K562 (cell line): ENCODE measurements around the gene SHISA9. TPM values are rescaled to one million over a fixed set of nuclear protein-coding genes. Genes with fewer than 3 reads are reported as not detected.
A peak's percentile ranks its signal among the peaks of the same experiment; 100 is the strongest.

Source experiments
- ATF1 ChIP-seq, 2 experiments: fragments of 450-650 bp in 1 of 2; IDR thresholded peaks; 2 replicates each; pipeline ENCODE4 v1.6.1; 2016; ENCODE audit warnings: missing compliant biosample characterization in 1 of 2, missing genetic modification characterization in 1 of 2
- ELF1 ChIP-seq: fragments of 200-800 bp; sonication (Bioruptor generic); IDR thresholded peaks from 2 replicates; pipeline ENCODE4 v1.6.1; 2016; ENCODE audit warnings: missing genetic modification characterization, missing compliant biosample characterization
- GTF2E2 ChIP-seq: fragments of 200-800 bp; sonication (Bioruptor generic); IDR thresholded peaks from 2 replicates; pipeline ENCODE4 v1.6.1; 2016; ENCODE audit warnings: missing genetic modification characterization, missing compliant biosample characterization
- HDAC1 ChIP-seq, 2 experiments: fragments of 450-650 bp; IDR thresholded peaks; 2 replicates each; pipeline ENCODE4 v1.6.1; 2016 to 2017; ENCODE audit warnings: inconsistent platforms in 1 of 2, mild to moderate bottlenecking in 1 of 2, moderate library complexity in 1 of 2
- JUNB ChIP-seq: fragments of 450-650 bp; formaldehyde crosslinking; conservative IDR thresholded peaks from 2 replicates; pipeline ENCODE4 v1.4.0; 2020; ENCODE audit warnings: mild to moderate bottlenecking
- MYC ChIP-seq, 2 experiments: fragments of 250-450 bp in 1 of 2; sonication (Bioruptor Pico) in 1 of 2; IDR thresholded peaks; 2 replicates each; pipeline versions ENCODE4 v1.5.1 to v1.6.1; 2012 to 2021; ENCODE audit warnings: low read depth in 2 of 2, borderline replicate concordance in 1 of 2, improper control_type of control experiment in 1 of 2, low read length in 1 of 2, mild to moderate bottlenecking in 1 of 2, moderate library complexity in 1 of 2
- NKRF ChIP-seq: fragments of 450-650 bp; IDR thresholded peaks from 2 replicates; pipeline ENCODE4 v1.6.1; 2016; ENCODE audit warnings: borderline replicate concordance
- PRDM10 ChIP-seq: fragments of 450-650 bp; IDR thresholded peaks from 2 replicates; pipeline ENCODE4 v1.6.1; 2018; ENCODE audit not compliant: partially characterized antibody
- USF2 ChIP-seq: sonication (generic); formaldehyde crosslinking; IDR thresholded peaks from 2 replicates; pipeline ENCODE4 v1.5.0; 2020; ENCODE audit warnings: missing genetic modification reagents
- ZBTB11 ChIP-seq, 3 experiments: fragments of 200-800 bp in 1 of 3; fragments of 250-450 bp in 1 of 3; fragments of 450-650 bp in 1 of 3; sonication (Bioruptor Pico) in 1 of 3; sonication (Bioruptor generic) in 1 of 3; formaldehyde crosslinking in 1 of 3; IDR thresholded peaks; 2 replicates each; pipeline versions ENCODE4 v1.6.1 to v1.8.0; 2016 to 2022; ENCODE audit warnings: mild to moderate bottlenecking in 2 of 3, missing genetic modification characterization in 2 of 3, missing compliant biosample characterization in 1 of 3, moderate library complexity in 1 of 3
- ZFPM2 ChIP-seq: fragments of 250-450 bp; sonication (Bioruptor Pico); IDR thresholded peaks from 2 replicates; pipeline ENCODE4 v1.5.1; 2022; ENCODE audit warnings: mild to moderate bottlenecking
- ZNF3 ChIP-seq: fragments of 250-450 bp; sonication (Bioruptor Pico); IDR thresholded peaks from 2 replicates; pipeline ENCODE4 v1.5.0; 2021; ENCODE audit warnings: mild to moderate bottlenecking, moderate library complexity
- ZNF511 ChIP-seq: sonication (generic); formaldehyde crosslinking; IDR thresholded peaks from 2 replicates; pipeline ENCODE4 v1.8.0; 2022; ENCODE audit warnings: mild to moderate bottlenecking, missing genetic modification reagents
- ZNF584 ChIP-seq: fragments of 200-800 bp; sonication (Bioruptor generic); IDR thresholded peaks from 2 replicates; pipeline ENCODE4 v1.6.1; 2016; ENCODE audit warnings: low read depth, mild to moderate bottlenecking, missing genetic modification characterization, missing compliant biosample characterization
- ZNF766 ChIP-seq: fragments of 200-800 bp; sonication (Bioruptor generic); conservative IDR thresholded peaks from 2 replicates; pipeline ENCODE4 v1.6.1; 2016; ENCODE audit warnings: missing genetic modification characterization, missing compliant biosample characterization
- polyA plus RNA-seq, 8 experiments: library from polyadenylated mRNA; depleted of rRNA in 4 of 8; stranded (reverse) in 5 of 8; unstranded in 3 of 8; fragments of >200 nt; fragmentation: Nextera tagmentation in 2 of 8; fragmentation: Illumina TruSeq in 1 of 8; extraction: Ambion mirVana in 2 of 8; extraction: Trizol in 1 of 8; gene quantifications; 2 replicates each; pipeline versions ENCODE4 v1.2.1 to v1.2.3, GENCODE V29; 2011 to 2014; ENCODE audit warnings: inconsistent platforms in 1 of 8, missing spikeins in 1 of 8
- total RNA-seq, 7 experiments: library from RNA; depleted of rRNA in 6 of 7; stranded (reverse); fragments of >200 nt in 6 of 7; fragmentation: Illumina TruSeq in 2 of 7; extraction: Trizol in 2 of 7; gene quantifications; 2 replicates each; pipeline versions ENCODE4 v1.2.1 to v1.2.3, GENCODE V29; 2011 to 2021; ENCODE audit warnings: low replicate concordance in 1 of 7

The SHISA9 gene
- total and polyA plus RNA-seq, 9 of the 15 experiments (the other 6 are each of a cell fraction or from before 2014, with no cell fraction given) = under 0.01 to 0.16 (median 0.01) TPM; not detected in 6

GRCh38 chr16:12869698-12870427 lies 31.5 kb upstream of the SHISA9 start (continued):
- no peak for TF ChIP-seq NKRF
- TF ChIP-seq HDAC1 (IDR thresholded peaks at IDR 0.05) = no peak
- no peak for TF ChIP-seq GTF2E2 (tag)
- no peak for TF ChIP-seq ATF1 (CRISPR knock-in tag; IDR thresholded peaks at IDR 0.05)
- TF ChIP-seq ATF1 (tag; IDR thresholded peaks at IDR 0.05) = no peak
- no peak for TF ChIP-seq ZNF3 (CRISPR knock-in tag)
- 0 out of 6 replicates have a peak, but pooled peaks of 1 of the 3 experiments have one; percentile 45 for TF ChIP-seq ZBTB11 (CRISPR knock-in tag; IDR thresholded peaks at IDR 0.05)
- 0 out of 2 replicates have a peak, but pooled peaks have one; percentile 36 for TF ChIP-seq ZNF584 (CRISPR knock-in tag)
- TF ChIP-seq PRDM10 = no peak
- TF ChIP-seq ZNF511 = no peak
- TF ChIP-seq ELF1 (tag) = no peak
- TF ChIP-seq USF2 (CRISPR knock-in tag) = no peak
- no peak for TF ChIP-seq MYC (IDR thresholded peaks at IDR 0.05; ENCODE audit: low read depth, low read length)
- TF ChIP-seq MYC (CRISPR knock-in tag; IDR thresholded peaks at IDR 0.05; ENCODE audit: borderline replicate concordance, low read depth) = no peak
- TF ChIP-seq JUNB (CRISPR knock-in tag) = no peak
- peak; percentile 70; the same call in 1 of the 2 replicates for TF ChIP-seq ZNF766 (CRISPR knock-in tag)
- no peak for TF ChIP-seq ZFPM2 (CRISPR knock-in tag)
